NCI-H1930 (cell line): Measurements from ENCODE around the gene TMEM239.
"Not testable (repeated sequence)": the region's sequence is repeated elsewhere in the genome, so short reads cannot be mapped to it uniquely, and the experiment has no call there.

ENCODE experiments used
- DNase-seq, 2 experiments: peaks; one replicate each; lab custom pipeline; 2025; lab: John Stamatoyannopoulos, UW

Gene TMEM239

DNA sequence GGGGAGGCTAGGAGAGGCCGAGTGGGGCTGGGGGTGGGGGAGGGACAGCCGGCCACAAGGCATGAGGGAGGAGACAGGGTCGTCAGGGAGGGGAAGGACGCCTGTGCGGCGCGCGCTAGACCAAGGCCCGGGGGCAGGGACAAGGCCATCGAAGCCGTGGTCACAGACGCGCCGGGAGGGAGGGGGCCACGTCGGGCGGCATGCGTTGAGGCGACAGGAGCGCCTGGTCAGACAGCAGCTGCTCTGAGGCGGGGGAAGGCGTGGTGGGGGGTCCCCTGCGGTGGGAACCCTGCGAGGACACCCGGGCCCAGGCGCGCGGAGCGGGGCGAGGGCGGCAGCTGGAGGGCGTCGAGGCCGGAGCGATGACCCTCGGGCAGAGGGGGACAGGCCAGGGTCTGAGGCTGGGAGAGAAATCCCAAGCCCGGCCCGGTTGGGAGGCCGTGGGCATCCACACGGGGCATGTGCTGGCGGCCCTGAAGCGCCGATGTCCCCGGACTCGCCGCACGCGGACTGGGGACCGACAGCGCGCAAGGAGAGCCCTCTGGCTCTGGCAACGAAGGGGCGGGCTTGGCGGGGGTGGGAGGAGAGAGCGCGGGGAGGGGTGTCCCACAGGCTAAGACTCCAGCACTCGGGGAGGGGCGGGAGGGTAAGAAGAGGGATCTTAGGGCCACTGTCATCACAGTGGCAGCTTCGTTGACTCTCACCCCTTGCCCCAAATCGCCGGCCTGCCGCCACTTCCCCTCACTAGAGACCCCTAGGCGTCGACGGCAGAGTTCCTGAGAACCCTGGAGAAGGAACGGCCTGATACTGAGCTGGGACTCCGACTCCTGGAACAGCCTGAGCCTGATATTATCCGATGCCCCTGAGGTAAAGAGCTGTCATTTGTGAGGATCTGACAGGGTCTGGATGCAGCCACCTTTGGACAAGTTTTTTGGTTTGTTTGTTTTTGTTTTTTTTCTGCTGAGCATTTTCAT, 5.0 kb downstream of the TMEM239 start:
- DNase-seq = no peak

GRCh38 chr20:2822073-2822472, 5.9 kb downstream of the TMEM239 start:
- no peak for DNase-seq

DNA sequence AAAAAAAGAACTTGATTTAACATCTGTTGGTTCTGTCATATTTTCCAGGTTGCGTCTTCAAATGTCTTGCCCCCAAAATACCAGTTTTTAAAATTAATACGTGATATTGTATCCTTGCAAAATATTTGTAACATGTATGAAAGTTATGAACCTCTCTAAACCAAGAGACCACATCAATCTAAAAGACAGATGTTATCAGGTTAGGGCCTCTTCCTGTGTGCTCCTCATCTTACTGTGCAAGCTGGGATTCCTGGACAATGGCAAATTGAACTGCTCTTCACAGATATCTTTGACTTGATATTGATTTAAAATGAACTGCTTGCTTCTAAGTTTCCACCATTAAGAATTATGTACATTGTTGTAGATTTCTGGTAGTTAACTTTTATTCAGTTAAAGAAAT, 9.6 kb downstream of the TMEM239 start:
- no peak for DNase-seq

DNA sequence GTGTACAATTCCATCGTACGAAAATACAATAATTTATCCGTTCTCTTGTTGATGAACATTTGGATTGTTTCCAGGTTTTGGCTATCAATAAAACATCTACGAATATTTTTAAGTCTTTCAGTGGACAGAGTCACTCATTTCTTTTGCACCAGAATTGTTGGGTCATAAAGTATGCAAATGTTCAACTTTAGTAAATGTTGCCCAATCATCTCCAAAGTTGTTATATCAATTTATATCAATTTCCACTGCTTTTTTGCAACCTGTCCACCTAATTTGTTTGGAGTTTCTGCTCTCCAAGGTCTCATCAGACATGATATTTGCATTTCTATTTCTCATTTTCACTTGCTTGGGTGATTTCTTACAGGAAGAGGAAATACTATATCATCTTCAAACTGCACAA, 10.5 kb downstream of the TMEM239 start:
- no peak for DNase-seq

GRCh38 chr20:2829376-2829775, 13.2 kb downstream of the TMEM239 start:
- no peak for DNase-seq

DNA sequence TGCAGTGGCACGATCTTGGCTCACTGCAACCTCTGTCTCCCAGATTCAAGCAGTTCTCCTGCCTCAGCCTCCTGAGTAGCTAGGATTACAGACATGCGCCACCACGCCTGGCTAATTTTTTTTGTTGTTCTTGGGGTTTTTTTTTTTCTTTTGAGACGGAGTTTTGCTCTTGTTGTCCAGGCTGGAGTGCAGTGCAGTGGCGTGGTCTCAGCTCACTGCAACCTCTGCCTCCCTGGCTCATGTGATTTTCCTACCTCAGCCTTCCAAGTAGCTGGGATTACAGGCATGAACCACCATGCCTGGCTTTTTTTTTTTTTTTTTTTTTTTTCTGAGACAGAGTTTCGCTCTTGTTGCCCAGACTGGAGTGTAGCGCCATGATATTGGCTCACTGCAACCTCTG, 15.0 kb downstream of the TMEM239 start:
- not testable (repeated sequence) for DNase-seq

DNA sequence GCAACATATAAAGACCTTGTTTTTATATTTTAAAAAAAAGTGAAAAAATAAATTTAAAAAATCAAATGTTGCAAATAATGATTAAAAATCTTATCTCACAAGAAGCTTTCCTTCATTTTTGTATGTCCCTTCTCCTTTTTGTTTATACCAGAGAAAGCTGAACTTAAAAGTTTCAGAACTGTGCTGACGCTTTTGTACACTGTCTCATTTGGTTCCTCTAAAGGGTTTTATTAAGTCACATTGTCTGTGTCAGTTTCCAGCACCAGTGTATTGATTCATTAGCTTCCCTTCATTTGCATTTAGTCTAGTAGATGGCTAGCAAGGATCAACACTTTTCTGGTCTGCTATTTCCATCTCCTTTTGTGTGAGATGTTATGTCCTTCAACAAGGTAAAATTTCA, 17.6 kb downstream of the TMEM239 start:
- no peak for DNase-seq

DNA sequence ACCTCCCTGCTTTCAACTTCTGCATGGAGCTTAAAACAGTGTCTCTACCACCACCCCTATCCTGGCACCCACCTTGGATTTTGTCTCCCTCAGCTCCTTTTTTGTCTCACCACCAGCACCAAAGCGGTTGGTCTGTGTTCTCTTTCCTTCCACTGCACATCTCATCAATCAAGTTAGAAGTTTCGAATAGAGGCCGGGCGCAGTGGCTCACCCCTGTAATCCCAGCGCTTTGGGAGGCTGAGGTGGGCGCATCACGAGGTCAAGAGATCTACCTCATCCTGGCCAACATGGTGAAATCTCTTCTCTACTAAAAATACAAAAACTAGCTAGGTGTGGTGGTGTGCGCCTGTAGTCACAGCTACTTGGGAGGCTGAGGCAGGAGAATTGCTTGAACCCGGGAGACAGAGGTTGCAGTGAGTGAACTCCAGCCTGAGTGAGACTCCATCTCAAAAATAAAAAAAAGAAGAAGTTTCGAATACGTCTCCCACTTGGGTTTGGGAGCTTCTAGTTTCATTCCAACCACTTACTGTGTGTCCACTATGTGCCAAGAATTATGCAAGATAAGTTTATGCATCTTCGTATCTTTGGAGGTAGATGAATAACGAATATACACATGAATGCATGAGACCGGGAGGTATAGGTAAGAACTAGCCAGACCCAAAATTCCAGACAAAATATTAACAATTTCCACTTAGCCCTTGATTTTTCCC, 18.4 kb downstream of the TMEM239 start:
- no peak for DNase-seq

DNA sequence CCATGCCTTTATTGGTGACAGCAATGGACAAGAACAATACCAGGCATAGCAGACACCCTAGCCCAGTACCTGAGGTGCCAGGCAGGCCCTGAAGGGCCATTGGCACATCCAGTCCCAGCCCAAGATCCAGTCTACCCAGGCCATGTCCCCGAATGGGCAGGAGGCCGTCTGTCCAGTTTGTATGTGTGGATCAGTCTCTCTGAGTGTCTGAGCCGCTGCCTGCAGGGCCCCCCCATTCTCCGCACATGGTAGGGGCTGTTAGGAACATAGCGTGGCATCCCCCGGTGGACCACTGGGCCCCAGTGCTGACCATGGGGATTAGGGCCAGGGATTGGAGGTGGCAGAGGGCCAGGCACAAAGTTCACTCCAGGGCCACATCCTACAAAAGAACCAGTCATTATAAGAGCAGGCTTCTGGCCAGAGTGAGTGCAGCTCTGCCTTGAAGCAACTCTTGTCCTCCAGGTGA, 19.2 kb downstream of the TMEM239 start:
- no peak for DNase-seq

GRCh38 chr20:2836035-2836434, 19.9 kb downstream of the TMEM239 start:
- no peak for DNase-seq

- DNase-seq = no peak
These were observed 21.2 kb downstream of the TMEM239 start for GRCh38 chr20:2837221-2837960.

- no peak for DNase-seq
These were observed 22.1 kb downstream of the TMEM239 start for GRCh38 chr20:2838170-2838797.

DNA sequence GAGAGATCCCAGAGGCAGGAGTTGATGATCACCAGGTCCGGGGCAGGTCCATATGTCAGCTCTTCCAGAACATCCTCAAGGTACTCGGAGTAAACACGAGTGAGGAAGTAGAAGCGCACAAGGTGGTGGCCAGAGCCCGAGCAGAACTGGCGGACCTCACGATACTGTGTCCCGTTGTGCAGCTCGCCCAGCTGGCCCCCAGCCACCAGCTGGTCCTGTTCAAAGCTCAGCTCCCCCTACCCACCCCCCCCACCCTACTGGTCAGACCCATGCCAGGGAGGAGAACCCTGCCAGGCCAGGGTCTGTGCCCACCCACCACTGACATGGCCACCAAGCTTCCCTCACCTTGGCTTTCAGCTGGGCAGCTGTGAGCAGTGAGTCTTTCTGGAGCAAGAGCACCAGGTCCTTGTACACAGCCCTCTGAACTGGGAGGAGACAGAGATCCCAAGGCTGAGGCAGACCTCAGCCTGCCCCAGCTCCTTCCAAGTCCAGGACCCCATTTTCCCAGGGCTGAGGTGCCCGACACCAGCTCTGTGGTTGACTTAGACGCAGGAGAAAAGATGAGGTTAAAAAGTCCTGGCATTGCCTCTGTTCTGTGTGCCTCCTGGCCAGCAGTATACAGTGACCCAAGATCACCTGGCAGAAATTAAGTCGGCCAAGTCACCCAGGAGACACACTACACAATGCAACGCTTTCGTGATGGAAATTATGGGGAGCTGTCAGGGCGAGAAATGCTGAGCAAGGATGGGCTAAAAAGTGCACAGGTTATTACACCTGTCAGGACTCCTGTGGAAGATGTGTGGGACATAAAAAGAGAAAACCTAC, 22.9 kb downstream of the TMEM239 start:
- DNase-seq = no peak

- DNase-seq = no peak
These were observed 23.6 kb downstream of the TMEM239 start for GRCh38 chr20:2839732-2840137.

DNA sequence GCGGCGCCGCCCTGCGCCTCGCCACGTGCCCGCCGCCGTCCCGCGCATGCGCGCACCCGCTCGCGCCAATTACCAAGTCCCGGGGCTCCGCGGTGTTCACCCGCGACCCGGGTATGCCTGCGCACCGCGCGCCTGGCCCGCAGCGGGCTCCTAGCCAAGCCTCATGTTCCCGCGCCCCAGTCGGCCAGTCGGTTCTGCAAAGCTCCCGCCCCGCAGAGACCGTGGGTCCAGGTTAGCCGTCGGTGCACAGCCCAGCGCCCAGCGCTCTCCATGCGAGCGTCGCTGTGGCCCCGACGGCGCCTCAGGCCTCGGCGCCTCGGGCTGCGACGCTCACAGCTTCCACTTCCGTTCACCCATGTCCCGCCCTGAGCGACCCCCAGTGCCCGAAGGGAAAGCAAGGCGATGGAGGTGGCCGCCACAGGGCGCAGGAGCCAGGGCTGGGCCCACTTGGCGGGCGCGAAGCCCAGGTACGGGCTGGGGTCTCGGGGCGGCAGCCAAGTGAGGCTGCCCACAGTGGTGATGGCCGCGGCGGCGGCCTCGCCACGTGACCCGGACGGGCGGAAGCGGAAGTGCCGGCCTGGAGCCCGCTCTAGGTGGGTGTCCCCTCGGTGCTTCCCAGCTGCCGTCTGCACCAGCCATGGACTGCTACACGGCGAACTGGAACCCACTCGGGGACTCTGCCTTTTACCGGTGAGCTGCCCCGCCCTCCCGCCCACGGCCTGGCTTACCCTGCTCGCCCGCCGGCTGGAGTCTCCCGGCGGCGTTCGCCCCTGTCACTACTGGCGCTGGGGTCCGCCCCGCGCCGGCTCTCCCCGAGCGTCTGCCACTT, 24.2 kb downstream of the TMEM239 start, which contains the start of the genes PCED1A and VPS16:
PCED1A (minus strand) TSS at position 518 of the 829 bp plus-strand sequence. CDS start 743 bp downstream, outside the sequence.
VPS16 (plus strand) TSS at position 608 of the 829 bp plus-strand sequence; CDS start at position 638, 30 bp downstream.
- peak; percentile 70 to 76 for DNase-seq

DNA sequence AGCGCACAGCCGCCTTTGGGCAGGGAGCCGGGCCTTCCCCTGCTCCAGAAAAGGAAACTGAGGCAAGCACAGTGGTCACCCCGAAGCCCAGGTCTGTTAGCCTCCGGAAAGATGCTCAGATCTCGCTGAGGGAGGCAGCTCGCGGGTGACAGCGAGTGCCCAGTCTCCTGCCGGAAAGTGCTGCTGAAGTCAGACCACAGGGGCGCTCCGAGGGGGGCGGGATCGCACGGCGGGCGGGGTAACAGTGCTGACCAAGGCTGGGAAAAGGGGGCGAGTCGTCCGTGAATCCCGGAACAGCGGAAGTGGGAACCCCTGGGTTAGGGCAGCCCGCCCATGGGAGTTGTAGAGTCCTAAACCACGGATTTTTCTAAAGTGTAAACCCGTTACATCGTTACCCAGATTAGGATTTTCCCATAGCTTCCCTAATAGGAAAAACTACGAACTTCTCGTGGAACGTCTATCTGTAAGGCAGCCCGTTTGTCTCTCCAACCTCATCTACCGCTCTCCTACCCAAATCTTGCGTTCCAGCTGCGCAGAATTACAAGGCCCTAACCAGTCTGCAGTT, 24.9 kb downstream of the TMEM239 start:
- DNase-seq = no peak

DNA sequence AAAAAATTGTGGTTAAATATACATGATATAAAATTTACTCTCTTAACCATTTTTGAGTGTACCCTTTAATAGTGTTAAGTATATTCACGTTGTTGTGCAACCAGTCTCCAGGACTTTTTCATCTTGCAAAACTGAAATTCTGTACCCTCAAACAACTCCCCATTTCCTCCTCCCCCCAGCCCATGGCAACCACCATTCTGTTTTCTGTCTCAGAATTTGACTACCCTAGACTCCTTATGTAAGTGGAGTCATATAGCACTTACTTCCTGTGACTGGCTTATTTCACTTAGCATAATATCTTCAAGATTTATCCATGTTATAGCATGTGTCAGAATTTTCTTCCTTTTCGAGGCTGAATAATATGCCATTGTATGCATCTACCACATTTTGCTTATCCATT, 29.4 kb downstream of the TMEM239 start:
- no peak for DNase-seq

DNA sequence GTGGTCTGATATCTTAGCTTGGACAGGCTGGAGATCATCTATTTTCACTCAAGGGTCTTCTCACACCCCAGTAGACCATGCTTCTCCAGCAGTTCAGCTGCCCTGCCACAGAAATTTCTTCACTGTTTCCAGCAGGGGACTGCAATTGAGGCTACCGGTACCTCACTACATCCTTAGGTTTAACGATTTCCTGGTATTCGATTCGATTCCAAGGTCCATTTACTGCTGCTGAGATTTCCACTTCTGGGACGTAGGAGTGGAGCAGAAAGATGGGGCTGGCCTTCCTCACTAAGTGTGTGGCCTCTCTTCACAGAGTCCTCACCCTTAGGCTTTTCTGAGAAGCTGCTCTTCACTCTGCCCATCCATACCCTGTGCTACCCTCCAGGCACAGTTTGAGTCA, 30.5 kb downstream of the TMEM239 start:
- DNase-seq = no peak

DNA sequence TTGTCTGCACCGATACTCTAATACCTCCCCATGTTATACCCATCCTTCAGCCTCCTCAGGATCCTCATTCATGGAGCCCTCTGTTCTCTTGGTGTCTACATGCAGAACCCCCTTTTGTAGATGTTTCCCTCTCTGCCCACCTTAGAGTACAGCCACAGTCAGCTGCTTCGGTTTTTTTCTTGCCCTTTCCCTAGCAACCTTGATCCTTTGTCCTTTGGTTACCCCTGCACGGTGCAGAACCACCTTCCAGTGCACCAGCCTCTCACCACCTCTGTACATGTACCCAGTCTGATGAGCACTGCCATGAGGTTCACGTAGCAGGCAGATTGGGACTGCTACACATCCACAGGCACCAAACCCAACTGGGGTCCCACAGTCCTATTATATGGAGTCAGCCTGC, 31.6 kb downstream of the TMEM239 start:
- DNase-seq = no peak
